Measurements from ENCODE around the gene BHLHE23. TPM values are rescaled to one million over a fixed set of nuclear protein-coding genes. Genes with fewer than 3 reads are reported as not detected.

BHLHE23 gene
- total RNA-seq, 1 donor from 2014 or later = not detected

DNA sequence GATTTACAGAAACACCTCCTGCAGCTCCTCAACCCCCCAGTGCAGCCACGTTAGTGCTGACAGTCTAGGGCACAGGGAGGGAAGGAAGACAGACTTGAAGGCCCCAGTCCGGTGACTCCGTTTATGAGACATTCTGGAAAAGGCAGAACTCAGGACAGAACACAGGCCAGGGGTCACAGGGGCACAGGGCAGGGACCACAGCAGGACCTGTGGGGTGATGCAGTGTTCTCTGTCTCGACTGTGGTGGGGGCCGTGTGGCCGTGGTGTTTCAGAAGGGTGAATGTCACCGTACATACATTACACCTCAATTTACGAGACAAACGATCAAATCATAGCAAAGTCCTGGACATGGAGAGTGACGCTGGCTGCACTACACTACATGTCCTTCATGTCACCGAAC, 11.3 kb downstream of the BHLHE23 start:
- Mint-ChIP-seq H3K27ac (ENCODE audit: unreplicated experiment) (no peak overlapping the region), H3K27me3 (ENCODE audit: low read depth) (peaks cover 59% of the 10 kb centered on the region), H3K4me1 (ENCODE audit: low read depth) (no peaks in the 10 kb centered on the region), H3K9me3 (ENCODE audit: low read depth) (peaks cover 4% of the 10 kb centered on the region), H3K36me3 (ENCODE audit: low read depth) (no peaks in the 10 kb centered on the region), H3K4me3 (ENCODE audit: unreplicated experiment) (no peak overlapping the region)
- TF ChIP-seq, protein P1, sequence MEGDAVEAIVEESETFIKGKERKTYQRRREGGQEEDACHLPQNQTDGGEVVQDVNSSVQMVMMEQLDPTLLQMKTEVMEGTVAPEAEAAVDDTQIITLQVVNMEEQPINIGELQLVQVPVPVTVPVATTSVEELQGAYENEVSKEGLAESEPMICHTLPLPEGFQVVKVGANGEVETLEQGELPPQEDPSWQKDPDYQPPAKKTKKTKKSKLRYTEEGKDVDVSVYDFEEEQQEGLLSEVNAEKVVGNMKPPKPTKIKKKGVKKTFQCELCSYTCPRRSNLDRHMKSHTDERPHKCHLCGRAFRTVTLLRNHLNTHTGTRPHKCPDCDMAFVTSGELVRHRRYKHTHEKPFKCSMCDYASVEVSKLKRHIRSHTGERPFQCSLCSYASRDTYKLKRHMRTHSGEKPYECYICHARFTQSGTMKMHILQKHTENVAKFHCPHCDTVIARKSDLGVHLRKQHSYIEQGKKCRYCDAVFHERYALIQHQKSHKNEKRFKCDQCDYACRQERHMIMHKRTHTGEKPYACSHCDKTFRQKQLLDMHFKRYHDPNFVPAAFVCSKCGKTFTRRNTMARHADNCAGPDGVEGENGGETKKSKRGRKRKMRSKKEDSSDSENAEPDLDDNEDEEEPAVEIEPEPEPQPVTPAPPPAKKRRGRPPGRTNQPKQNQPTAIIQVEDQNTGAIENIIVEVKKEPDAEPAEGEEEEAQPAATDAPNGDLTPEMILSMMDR (IDR thresholded peaks at IDR 0.05) = no peak
- no peak for DNase-seq (ENCODE audit: low spot score)

GRCh38 chr20:62994869-62995281, 11.9 kb downstream of the BHLHE23 start:
- no peaks in the 10 kb centered on the region for H3K36me3 Mint-ChIP-seq (ENCODE audit: low read depth)
- H3K27me3 Mint-ChIP-seq (ENCODE audit: low read depth) = peaks cover 53% of the 10 kb centered on the region
- TF ChIP-seq, protein P1 (IDR thresholded peaks at IDR 0.05) = no peak
- no peaks in the 10 kb centered on the region for H3K4me1 Mint-ChIP-seq (ENCODE audit: low read depth)
- no peak overlapping the region for H3K4me3 Mint-ChIP-seq (ENCODE audit: unreplicated experiment)
- no peak overlapping the region for H3K27ac Mint-ChIP-seq (ENCODE audit: unreplicated experiment)
- no peak for DNase-seq (ENCODE audit: low spot score)
- H3K9me3 Mint-ChIP-seq (ENCODE audit: low read depth) = peaks cover 4% of the 10 kb centered on the region

- no peaks in the 10 kb centered on the region for H3K4me1 Mint-ChIP-seq (ENCODE audit: low read depth)
- H3K9me3 Mint-ChIP-seq (ENCODE audit: low read depth) = no peaks in the 10 kb centered on the region
- no peak overlapping the region for H3K4me3 Mint-ChIP-seq (ENCODE audit: unreplicated experiment)
- no peak overlapping the region for H3K27ac Mint-ChIP-seq (ENCODE audit: unreplicated experiment)
- H3K36me3 Mint-ChIP-seq (ENCODE audit: low read depth) = no peaks in the 10 kb centered on the region
- peaks cover 48% of the 10 kb centered on the region for H3K27me3 Mint-ChIP-seq (ENCODE audit: low read depth)
- TF ChIP-seq, protein P1 (IDR thresholded peaks at IDR 0.05) = no peak
- DNase-seq (ENCODE audit: low spot score) = no peak
Measured at GRCh38 chr20:62993856-62994494, 12.8 kb downstream of the BHLHE23 start.

DNA sequence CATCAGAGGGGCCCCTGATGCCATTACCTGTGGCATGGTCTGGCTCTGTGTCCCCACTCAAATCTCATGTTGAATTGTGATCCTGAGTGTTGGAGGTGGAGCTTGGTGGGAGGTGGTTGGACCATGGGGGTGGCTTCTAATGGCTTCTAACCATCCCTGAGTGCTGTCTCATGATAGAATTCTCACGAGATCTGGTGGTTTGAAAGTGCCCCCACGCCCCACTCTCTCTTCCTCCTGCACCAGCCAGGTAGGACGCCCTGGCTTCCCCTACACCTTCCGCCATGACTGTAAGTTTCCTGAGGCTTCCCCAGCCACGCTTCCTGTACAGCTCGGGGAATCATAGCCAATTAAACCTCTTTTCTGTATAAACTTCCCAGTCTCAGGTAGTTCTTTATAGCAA, 14.9 kb downstream of the BHLHE23 start:
- TF ChIP-seq, protein P1 (IDR thresholded peaks at IDR 0.05) = no peak
- Mint-ChIP-seq H3K4me1 (ENCODE audit: low read depth) (no peaks in the 10 kb centered on the region), H3K27ac (ENCODE audit: unreplicated experiment) (no peak overlapping the region), H3K4me3 (ENCODE audit: unreplicated experiment) (no peak overlapping the region), H3K9me3 (ENCODE audit: low read depth) (no peaks in the 10 kb centered on the region), H3K36me3 (ENCODE audit: low read depth) (no peaks in the 10 kb centered on the region), H3K27me3 (ENCODE audit: low read depth) (peaks cover 47% of the 10 kb centered on the region)
- no peak for DNase-seq (ENCODE audit: low spot score)

DNA sequence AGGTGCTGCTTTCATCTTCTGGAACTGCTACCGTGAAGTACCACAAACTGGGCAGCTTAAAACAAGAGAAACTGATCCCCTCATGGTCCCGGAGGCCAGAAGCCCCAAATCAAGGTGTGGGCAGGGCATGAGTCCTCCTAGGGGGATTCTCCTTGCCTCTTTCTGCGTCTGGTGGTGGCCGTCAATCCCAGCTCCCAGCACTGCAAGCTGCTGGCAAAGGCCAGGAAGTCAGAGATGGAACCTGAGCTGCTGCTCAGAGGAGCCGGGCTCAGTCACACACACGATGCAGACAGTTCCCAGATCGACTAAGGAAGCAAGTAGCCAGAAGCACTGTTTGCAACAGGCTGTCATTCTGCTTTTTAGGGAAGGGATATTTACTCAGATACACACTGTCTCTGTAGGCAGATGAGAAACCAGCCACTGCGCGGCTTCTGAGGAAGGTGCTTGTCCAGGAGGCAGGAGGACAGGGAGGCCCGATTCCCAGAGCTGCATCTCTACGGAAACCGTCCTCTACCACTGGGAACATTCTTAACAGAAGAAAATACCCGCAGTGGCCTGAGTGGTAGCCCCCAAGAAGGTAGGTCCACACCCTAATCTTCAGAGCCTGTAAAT, 15.5 kb downstream of the BHLHE23 start:
- Mint-ChIP-seq H3K27me3 (ENCODE audit: low read depth) (peaks cover 47% of the 10 kb centered on the region), H3K4me3 (ENCODE audit: unreplicated experiment) (no peak overlapping the region), H3K4me1 (ENCODE audit: low read depth) (no peaks in the 10 kb centered on the region), H3K36me3 (ENCODE audit: low read depth) (no peaks in the 10 kb centered on the region), H3K27ac (ENCODE audit: unreplicated experiment) (no peak overlapping the region), H3K9me3 (ENCODE audit: low read depth) (no peaks in the 10 kb centered on the region)
- TF ChIP-seq, protein P1 (IDR thresholded peaks at IDR 0.05) = no peak
- DNase-seq (ENCODE audit: low spot score) = no peak

All from chondrocyte (in vitro differentiated cells).